Lung (tissue), 12 donors: Measurements from ENCODE around the gene ANKRD62. TPM values are rescaled to one million over a fixed set of nuclear protein-coding genes. Genes with fewer than 3 reads are reported as not detected.

Experiments used
- ATAC-seq: fragments of 200-7000 bp; cut with Tn5 transposase; one replicate; pipeline ENCODE4 v1.9.1; 2020; ENCODE audit warnings: moderate number of reproducible peaks; ENCODE audit not compliant: insufficient read depth, low FRiP score
- DNase-seq, 3 donors: peaks; one replicate each; pipeline ENCODE4 v3.0.0-alpha.2; 2013 to 2017
- H3K27ac ChIP-seq, 2 donors: one replicate each; pipeline ENCODE4 v1.5.1; 2013; ENCODE audit warnings: mild to moderate bottlenecking in 2 of 2, moderate library complexity in 2 of 2, control low read depth in 1 of 2, inconsistent platforms in 1 of 2, low read depth in 1 of 2, low read length in 1 of 2
- H3K27me3 ChIP-seq, 3 donors: one replicate each; pipeline ENCODE4 v1.5.1; 2013; ENCODE audit warnings: low read length in 2 of 3; ENCODE audit not compliant: control insufficient read depth in 3 of 3, insufficient read depth in 3 of 3
- H3K36me3 ChIP-seq, 4 donors: one replicate each; pipeline ENCODE4 v1.5.1; 2013; ENCODE audit warnings: low read length in 4 of 4, mild to moderate bottlenecking in 1 of 4, moderate library complexity in 1 of 4; ENCODE audit not compliant: control insufficient read depth in 4 of 4, insufficient read depth in 4 of 4
- H3K4me1 ChIP-seq, 5 donors: one replicate each; pipeline ENCODE4 v1.5.1; 2013; ENCODE audit warnings: low read length in 5 of 5, mild to moderate bottlenecking in 2 of 5, moderate library complexity in 1 of 5; ENCODE audit not compliant: control insufficient read depth in 5 of 5, insufficient read depth in 5 of 5
- H3K4me3 ChIP-seq: one replicate; pipeline ENCODE4 v1.5.1; 2013; ENCODE audit warnings: mild to moderate bottlenecking, control low read depth, moderate library complexity
- H3K9ac ChIP-seq, 2 donors: one replicate each; pipeline ENCODE4 v1.5.1; 2013; ENCODE audit warnings: low read length in 2 of 2, control low read depth in 1 of 2; ENCODE audit not compliant: insufficient read depth in 1 of 2
- H3K9me3 ChIP-seq, 4 donors: one replicate each; pipeline ENCODE4 v1.5.1; 2013; ENCODE audit warnings: low read length in 3 of 4, mild to moderate bottlenecking in 1 of 4, moderate library complexity in 1 of 4; ENCODE audit not compliant: control insufficient read depth in 4 of 4, insufficient read depth in 3 of 4
- CTCF ChIP-seq: IDR thresholded peaks from 2 replicates; pipeline ENCODE4 v1.5.1; 2012; ENCODE audit warnings: mild to moderate bottlenecking; ENCODE audit errors: control extremely low read depth, extremely low read depth
- WGBS, 2 donors: extraction: QIAGEN DNeasy Blood & Tissue Kit; methylation state at CpG; one replicate each; pipeline ENCODE4 v1.1.7; 2013; 5-methylcytosine and 5-hydroxymethylcytosine counted together
- polyA plus RNA-seq, 2 donors: library from polyadenylated mRNA; stranded (reverse); fragments of 200-250 nt; gene quantifications; one replicate each; pipeline ENCODE4 v1.2.1, GENCODE V29; 2013
- total RNA-seq, 2 donors: library from RNA; depleted of rRNA in 1 of 2; stranded (reverse); fragments of >200 nt in 1 of 2; gene quantifications; one replicate each; pipeline ENCODE4 v1.2.1, GENCODE V29; 2014 to 2021
- donor health status: control.
- donor health status: control.
- donor health status: Bipolar disorder and iron deficiency.
- donor health status: healthy.
- donor health status: DM: yes; HTN: yes; CAD: no.

ANKRD62 gene
- total and polyA plus RNA-seq, 4 donors: 0.06 to 0.12 (median 0.09) TPM; not detected in 1

GRCh38 chr18:12088731-12089375, 4.8 kb upstream of the ANKRD62 start:
- 81 to 86% methylated on average over 5 of the region's 5 CpGs for WGBS, 2 donors
- H3K9ac ChIP-seq: no peak overlapping the region
- DNase-seq (no peak), ATAC-seq (no peak)
- no peak overlapping the region for H3K4me3 ChIP-seq
- peaks cover 0 to 3% (median 0%) of the 10 kb centered on the region in 5 donors for H3K4me1 ChIP-seq
- H3K27me3 ChIP-seq: no peaks in the 10 kb centered on the region
- H3K9me3 ChIP-seq: peaks cover 0 to 6% (median 0%) of the 10 kb centered on the region in 4 donors
- no peak overlapping the region for H3K27ac ChIP-seq
- TF ChIP-seq CTCF: no peak
- H3K36me3 ChIP-seq: no peaks in the 10 kb centered on the region

DNA sequence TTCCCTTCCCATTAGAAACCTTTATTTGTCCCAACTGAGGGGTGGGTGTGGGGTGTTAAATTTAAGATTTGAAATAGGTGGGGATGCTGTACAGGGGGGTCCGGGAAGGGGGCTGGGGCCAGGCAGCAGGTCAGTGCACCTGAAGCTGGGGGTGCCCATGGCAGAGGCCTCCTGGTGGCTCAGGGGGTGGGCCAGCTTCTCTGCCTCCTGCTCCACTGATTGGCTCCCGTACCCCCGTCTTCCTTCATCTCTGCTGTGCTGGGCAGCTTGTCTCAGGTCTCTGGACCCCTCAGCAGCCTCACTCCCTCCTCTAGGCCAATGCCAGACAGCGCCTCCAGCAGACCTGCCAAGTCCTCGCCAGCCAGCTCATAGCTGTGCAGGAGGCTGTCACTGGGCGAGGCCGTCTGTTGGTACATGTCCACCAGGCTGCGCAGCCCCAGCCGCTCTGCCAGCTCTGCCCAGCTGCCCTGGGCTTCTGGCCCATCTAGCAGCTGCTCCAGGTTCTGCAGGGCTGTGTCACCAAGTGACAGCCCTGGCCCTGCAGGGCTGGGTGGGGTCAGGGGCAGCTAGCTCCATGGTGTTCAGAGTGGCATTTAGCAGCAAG, 2.0 kb upstream of the ANKRD62 start:
- WGBS, 2 donors: 83 to 92% methylated on average over 9 of the region's 9 CpGs
- ATAC-seq (no peak), DNase-seq (no peak)
- Histone ChIP-seq H3K4me3 (no peak overlapping the region), H3K9ac (no peak overlapping the region), H3K9me3 (peaks cover 0 to 6% (median 0%) of the 10 kb centered on the region in 4 donors), H3K27me3 (peaks cover 0 to 3% (median 0%) of the 10 kb centered on the region in 3 donors), H3K27ac (no peak overlapping the region), H3K36me3 (no peaks in the 10 kb centered on the region), H3K4me1 (peaks cover 0 to under 1% (median 0%) of the 10 kb centered on the region in 5 donors)
- TF ChIP-seq CTCF: no peak

- Histone ChIP-seq H3K36me3 (no peaks in the 10 kb centered on the region), H3K4me3 (no peak overlapping the region), H3K27me3 (peaks cover 0 to 3% (median 0%) of the 10 kb centered on the region in 3 donors), H3K9ac (no peak overlapping the region), H3K9me3 (peaks cover 0 to 6% (median 0%) of the 10 kb centered on the region in 4 donors), H3K27ac (no peak overlapping the region), H3K4me1 (no peaks in the 10 kb centered on the region)
- TF ChIP-seq CTCF: no peak
- 83 to 86% methylated on average over 16 to 17 of the region's 17 CpGs for WGBS, 2 donors
- ATAC-seq (no peak), DNase-seq (no peak)
Observed at GRCh38 chr18:12092398-12093229, 1.0 kb upstream of the ANKRD62 start.
